Suppressor macrophage treated with lipopolysaccharide for 4 hours (primary cell): ENCODE measurements around the gene BEST1.

ENCODE experiments used
- DNase-seq: peaks from one replicate; pipeline ENCODE4 v3.0.0-alpha.2; 2020

Gene BEST1

DNA sequence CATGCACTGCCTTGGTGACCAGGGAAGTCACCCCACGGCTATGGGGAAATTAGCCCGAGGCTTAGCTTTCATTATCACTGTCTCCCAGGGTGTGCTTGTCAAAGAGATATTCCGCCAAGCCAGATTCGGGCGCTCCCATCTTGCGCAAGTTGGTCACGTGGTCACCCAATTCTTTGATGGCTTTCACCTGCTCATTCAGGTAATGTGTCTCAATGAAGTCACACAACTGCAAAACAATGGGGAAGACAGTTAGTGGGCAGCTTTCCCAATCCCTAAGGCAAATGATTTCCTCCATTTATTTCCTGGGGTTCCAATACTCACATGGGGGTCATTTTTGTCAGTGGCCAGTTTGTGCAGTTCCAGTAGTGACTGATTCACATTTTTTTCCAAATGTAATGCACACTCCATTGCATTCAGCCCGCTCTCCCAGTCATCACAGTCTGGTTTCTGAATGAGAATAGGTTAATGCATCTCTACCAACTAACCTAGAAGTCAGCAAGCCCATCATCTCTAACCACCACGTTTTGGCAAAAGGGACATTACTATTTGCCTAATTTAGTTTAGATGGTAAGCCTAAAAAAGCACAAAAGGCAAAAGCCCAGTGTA, 14.6 kb downstream of the BEST1 start:
- peak; percentile 63 for DNase-seq

DNA sequence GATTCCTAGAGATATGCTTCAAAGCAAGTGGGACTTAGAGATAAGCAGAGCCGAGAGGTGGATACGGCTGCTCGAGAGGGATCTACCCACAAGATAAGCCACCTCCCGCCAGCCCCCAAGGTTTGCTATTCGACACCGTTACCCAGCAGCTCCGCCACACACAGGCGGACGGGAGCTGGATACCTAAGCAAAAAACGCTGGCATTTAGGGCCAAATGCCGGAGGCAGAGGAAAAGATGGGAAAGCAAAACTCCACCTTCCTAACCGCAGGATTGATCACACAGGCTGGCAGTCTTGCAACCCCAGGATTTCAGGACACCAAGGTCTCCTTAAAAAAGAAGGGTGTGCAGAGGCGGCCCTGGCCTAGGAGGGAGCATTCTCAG, 16.6 kb downstream of the BEST1 start:
- DNase-seq, result no peak

DNA sequence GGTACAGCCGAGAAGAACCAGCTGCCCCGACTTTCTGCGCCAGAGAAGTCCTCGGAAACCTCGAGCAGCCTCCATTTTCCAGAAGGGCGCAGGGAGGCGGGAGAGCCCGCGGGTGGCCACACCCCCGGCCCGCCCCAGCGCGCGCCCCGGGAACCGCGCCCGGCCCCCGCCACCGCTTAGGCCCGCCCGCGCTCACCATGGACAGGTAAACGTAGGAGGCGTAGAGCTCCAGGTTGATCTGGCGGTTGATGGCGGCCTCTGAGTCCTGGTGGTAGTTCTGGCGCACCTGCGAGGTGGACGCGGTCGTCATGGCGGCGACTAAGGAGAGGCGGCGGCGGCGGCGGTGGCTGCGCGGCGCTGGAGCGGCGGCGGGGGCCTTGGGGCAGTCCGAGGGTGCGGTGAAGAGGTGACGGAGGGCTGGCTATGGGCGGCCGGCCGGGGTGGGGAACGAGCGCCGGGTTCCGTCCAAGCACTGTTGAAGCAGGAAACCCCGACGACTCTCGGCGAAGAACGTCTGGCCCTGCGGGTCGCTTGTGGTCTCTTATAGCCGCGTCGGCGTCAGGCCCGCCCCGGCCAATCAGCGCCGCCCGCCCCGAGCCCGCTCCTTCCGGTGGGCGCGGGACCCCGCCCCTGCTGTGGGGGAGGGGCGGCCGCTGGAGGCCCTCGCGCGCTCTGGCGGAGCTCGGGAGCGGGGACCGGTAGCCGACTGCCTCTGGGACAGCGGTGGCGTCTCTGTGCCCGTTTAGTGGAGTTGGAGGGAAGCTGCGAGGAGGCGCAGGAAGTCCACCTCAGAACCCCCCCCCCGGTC, 17.2 kb downstream of the BEST1 start, which contains the start of gene FTH1:
Gene FTH1, minus strand, starts transcription at position 519 of the 808 bp plus-strand sequence. Its CDS starts 209 bp downstream, at position 310.
- peak; percentile 99 for DNase-seq

DNA sequence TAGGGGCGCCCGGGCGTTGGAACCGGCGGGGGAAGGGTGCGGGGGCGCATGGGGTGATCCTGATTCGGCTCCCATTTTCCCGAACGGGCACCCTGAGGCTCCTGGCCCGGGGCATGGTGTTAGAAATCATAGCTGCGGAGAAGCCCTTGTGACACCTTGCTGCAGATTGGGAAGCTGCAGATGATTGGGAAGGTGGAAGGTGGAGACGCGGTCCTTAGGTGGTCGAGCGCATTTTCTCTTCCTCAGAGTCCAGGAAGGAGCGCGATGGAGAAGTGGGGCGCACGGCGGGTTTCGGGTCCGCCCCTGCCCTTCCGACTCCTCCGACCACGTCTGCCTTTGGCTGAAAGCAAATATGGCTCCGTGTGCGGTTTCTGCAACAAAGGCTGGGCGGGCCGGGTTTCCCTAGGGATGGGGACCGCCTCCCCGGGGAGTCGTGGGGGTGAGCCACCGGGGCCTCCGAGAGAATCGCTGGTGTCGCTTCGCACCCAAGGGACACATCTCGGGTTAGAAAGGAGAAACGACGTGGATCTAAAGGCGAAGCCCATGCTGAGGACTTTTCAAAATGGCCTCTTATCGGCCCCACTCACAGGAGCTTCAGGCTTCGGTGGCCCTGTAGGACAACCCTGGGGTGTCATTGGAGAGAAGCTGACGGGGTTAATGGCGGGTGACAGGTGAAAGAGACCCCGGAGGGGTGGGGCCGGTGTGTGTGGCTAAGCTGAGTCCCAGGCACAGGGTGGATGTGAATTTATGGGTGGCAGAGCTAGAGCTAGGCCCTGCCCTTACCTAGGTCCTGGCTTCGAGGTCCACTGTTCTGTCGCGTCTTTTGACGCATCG, 18.0 kb downstream of the BEST1 start:
- DNase-seq, result peak; percentile 88

DNA sequence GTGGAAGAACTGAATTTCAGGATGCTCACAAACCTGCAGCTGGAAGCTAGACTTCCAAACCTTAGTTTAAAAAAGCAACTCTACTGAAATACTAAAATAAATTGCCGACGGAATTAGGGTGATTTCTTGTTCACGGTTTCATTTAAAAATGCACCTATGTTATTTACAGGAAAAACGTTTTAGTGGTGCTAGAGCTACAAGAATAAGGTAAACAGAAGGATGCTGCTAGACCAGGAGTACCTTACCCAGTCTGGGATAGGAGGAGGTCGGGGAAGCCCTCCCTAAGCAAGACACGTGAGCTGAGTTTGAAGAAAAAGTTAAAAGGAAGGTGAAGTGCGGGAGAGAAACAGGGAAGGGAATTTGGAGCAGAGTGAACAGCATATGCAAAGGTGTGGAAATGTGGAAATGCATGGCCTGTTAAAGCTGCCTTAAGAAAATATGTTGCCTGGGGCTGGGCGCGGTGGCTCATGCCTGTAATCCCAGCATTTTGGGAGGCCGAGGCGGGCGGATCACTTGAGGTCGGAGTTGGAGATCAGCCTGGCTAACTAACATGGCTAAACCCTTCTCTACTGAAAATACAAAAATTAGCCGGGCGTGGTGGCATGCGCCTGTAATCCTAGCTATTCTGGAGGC, 18.7 kb downstream of the BEST1 start:
- no peak for DNase-seq

DNA sequence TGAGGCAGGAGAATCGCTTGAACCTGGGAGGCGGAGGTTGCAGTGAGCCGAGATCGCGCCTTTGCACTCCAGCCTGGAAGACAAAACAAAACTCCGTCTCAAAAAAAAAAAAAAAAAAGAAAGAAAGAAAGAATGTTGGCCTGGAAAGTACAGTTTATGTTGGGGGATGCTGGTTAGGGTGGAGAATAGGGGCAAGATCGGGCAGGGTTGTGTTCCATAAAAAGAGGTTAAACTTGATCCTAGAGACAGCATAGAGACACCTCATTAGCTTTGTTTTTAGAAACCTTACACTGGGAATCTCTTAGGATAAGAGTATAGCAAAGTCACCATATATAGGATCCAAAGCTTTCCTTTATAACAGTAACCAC, 19.2 kb downstream of the BEST1 start:
- DNase-seq, result peak; percentile 25

DNA sequence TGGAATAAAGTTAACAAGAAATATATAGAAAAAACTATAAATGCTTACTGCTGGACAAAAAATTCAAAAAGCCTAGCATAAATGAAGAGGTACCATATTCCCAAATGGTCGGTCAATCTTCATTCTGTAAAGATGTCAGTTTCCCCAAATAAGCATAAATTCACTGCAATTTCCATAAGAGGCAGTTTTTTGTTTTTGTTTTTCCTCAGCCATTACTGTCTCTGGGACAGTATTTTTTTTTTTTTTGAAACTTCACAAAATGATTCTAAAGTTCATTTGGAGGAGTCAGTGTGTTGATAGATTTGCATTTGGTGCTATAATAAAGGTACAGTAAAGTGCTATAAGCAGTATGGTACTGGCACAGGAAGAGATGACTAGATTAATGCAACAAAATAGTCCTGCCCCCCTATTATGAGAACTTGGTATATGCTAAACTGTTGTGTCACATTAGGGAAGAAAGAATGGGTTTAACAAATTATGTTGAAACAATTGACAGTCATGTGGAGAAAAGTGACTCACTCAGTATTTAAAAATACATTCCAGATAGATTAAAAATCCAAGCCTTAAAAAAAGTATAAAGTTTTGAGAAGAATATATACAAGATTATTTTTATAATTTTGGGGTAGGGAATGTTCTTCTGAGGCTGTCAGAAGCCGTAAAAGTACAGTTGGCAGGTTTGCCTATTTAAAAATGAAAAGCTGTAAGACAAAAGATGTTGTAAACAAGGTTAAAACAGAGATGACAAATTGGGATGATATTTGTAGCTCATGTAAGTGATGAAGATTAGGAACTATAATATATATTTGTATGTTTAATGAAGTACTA, 19.9 kb downstream of the BEST1 start:
- DNase-seq, result peak; percentile 94

DNA sequence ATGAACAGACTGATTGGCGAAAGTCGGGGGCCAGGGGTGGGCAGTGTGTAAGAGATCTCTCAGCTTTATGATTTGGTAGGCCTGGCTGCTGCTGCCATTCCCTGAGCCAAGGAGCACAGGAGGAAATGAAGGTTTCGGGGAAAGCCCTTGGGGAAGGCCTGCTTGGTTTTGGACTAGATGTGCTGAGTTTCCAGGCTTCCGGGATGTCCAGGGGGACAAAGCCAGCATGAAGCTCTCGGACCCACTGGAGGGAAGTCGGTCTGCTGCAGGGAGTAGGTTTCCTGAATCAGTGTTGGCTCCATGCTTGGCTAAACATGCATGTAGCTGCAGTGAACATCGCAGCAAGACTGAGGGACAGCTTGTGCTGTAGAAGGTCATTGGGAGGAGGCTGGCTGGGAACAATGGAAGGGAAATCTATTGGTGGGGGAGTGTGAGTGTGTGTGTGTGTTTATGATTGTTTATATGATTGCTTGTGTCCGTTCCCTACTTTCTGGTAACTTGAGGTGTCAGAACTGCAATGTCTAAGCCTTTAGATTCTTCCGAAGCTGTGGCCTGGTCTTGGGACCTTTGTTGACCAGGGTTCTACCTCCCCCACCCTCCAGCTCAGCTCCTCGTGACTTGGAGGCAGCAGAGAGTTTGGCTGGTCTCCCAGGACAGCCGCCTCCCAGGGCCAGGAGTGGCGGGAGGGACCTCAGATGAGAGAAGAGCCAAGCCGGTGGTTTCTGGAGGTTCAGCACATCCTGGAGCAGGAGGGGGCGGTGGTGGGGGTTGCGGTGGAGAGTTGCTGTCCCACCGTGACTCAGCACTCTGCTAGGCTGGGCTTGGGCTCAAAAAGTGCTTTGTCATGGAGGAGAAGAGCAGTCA, 21.3 kb downstream of the BEST1 start:
- DNase-seq, result peak; percentile 99

DNA sequence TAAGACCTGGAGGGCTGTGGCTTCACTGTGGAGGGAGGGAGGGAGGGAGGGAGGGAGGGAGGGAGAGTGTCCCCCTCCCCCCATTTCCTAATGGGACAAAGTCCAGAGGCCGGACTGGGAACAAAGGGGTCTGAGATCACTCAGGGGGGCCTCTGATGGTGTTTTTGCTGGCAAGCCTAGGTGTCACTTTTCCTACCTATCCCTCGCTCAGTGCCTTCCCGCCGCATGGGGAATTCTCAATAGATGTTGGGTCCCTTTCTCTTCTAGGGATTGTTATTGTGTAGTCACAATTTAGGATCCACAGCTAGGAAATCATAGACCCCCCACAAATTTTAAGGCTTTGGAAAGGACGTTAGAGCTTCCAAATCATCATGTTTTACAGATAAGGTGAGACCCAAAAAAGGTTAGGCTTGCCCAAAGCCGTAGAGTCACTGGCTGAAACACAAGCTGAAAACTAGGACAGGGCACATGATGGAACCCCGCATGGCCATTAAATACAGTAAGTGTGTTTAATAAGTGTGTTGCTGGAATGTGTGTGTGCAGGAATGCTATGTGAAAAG, 22.0 kb downstream of the BEST1 start:
- DNase-seq, result no peak

DNA sequence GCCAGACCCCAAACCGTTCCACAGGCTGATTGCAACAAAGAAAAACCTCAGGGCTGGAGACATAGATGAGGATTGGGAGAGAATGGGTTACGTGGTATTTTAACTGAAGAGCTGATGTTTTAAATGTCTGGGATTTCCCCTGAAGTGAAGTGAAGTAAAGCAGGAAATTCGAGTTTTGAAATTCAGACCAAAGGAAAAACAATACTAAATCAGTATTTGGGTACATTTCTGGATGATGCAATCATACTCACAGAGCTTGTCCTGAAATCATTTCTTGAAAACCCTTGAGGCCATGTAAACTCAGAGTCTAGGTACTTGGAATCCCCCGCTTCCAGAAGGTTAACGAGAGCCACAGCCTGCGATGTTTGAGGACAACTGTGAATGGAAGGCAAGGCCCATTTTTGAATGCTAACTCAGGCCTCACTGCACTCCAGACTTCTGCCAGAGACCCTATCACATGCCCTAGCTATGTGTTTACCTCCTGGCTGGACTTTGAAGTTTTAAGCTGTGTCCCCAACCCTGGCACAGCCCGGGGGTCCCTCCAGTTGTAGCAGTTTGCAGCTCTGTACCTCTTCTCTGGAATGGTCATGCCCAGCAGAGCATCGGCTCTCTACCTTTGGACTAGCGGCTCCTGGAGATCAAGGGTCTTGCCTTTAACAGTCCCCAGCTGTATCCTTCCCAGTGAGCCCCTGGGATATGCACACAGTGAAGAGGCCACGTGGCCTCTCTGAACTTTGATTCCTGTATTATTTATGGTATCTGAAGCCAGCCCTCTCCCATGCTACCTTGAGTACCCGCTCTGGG, 22.7 kb downstream of the BEST1 start:
- peak; percentile 98 for DNase-seq

DNA sequence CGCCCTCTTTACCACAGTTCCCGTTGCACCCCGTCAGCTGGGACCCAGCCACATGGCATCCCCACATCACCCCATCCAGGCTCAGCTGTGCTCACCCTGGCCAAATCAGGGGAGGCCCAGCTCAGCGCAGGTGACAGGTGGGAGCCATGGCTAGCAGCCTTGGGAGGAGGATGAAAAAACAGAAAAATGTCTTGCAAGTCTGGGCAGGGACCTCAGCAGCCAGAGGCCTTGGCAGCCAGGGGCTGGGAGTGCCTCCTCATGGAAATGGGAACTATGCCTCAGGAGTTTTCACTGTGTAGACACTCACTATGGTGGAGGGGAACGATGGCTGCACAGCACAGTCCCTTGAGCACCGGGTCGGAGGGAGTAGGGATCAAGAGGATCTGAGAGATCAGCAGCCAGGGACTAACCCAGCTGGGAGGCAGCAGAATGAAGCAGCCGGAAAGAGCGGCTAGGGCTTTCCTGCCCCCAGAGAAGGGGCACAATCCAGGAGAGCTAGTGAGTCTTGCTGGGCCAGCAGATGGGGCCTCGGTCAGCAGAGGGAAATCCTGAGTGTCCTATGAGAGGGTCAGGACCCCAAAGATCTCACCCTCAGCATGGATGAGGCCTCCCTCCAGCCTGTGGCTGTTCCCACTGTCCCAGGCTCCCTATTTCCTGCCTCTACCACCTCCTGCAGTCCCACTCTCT, 23.5 kb downstream of the BEST1 start:
- peak; percentile 43 for DNase-seq

DNA sequence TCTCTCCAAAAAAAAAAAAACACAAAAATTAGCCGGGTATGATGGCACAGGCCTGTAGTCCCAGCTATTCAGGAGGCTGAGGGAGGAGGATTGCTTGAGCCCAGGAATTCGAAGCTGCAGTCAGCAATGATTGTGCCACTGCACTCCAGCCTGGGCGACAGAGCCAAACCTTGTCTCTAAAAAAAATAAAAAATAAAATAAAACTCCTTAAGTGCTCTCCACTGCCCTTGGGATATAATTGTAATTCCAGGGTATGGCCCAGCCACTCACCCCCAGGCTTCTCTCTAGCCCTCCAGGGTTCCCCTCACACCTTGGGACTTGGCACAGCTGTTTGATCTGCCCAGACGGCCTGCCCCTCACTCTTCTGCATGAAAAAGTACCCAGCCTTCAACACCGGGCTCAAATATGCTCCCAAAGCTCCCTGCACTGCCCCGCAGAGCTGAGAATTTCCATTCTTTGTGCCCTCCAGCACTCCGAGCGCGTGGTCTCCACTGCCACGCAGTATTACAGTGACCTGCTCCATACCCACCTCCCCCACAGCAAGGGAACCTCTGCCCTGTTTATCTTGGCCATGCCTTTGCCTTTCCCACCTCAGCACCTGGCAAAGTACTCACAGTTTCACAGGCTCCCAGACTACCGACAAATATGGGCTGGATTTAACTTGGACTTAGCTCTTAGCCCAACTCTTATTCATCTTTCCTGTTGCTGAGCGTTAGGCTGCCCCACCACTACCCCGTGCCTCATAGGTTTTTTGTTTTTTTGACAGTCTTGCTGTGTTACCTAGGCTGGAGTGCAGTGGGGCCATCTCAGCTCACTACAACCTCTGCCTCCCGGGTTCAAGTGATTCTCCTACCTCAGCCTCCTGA, 24.8 kb downstream of the BEST1 start:
- no peak for DNase-seq

DNA sequence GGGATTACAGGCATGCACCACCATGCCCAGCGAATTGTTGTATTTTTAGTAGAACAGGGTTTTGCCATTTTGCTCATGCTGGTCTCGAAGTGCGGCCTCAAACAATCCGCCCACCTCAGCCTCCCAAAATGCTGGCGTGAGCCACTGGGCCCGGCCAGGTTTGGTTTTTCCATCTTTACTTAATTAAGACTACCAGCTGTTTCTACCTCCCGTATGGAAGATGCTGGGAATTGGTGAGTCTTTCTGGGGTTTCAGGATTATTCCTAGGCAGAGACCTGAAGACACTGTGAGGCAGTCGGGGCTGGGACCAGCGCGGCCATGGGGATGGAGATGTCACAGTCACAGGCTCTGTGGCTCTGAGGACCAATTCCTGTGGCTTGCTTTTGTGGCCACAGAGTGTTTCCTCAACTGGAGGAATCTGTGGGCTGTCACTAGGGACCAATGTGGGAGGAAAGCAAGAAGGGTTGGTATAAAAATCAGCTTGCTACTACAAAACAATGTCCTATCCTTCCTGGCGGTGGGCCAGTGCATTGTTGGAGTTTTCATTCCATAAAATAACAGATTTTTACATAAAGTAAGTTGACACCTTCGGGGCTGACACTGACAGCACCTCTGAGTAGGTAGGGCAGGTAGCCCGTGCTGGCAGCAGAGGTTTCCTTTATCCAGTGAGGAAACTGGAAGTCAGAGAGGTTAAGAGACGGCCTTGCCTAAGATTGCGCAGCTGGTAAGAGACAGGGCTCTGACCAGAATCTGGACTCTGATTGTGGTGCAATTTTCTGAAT, 25.7 kb downstream of the BEST1 start:
- peak; percentile 54 for DNase-seq

DNA sequence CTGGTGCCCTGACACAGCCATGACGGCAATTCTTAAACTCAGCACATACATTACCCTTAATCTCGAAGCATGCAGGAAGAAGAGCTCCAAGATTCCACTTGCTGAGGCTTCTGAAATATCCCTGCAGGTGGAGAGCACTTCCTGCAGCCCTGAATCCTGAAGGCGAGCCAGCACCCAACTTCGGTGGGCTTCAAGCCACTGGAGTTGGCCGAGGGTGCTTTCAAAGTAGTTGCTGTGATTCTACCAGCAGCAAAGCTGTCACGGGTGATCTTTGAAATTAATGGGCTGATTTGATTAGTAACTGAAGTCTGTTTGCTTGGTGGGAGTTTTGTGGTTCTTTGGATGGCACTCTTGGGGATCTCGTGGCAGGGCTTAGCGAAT, 26.3 kb downstream of the BEST1 start:
- no peak for DNase-seq

DNA sequence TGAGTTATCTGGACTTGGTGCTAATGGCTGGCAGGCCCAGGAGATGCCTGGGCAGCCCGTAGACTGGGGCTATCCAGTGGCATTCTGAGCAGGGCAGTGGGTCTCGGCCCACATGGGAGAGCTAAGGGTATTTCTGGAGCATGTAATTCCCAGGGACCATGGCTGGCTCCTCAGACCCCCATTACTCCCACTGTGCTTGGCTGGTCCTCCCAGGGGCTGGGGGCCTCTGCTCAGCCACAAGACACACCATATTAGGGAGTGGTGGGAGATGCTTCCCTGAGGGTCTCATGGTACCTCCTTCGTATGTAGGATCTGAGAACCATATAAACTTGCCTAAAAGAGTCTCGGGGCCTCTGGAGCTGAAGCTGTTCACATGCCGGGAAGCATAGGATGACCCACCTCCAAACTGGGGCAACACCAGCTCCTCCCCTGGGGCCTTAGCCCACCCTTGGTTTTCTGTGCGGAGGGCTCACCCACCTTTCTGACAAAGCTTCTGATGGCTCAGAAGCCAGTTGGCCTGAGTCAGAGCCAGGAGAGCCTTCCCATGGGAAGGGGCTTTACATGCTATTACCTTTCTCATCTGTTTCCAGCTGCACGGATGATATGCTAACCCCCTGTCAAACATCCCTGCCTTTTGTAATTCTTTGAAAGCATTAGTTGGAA, 26.8 kb downstream of the BEST1 start:
- no peak for DNase-seq

DNA sequence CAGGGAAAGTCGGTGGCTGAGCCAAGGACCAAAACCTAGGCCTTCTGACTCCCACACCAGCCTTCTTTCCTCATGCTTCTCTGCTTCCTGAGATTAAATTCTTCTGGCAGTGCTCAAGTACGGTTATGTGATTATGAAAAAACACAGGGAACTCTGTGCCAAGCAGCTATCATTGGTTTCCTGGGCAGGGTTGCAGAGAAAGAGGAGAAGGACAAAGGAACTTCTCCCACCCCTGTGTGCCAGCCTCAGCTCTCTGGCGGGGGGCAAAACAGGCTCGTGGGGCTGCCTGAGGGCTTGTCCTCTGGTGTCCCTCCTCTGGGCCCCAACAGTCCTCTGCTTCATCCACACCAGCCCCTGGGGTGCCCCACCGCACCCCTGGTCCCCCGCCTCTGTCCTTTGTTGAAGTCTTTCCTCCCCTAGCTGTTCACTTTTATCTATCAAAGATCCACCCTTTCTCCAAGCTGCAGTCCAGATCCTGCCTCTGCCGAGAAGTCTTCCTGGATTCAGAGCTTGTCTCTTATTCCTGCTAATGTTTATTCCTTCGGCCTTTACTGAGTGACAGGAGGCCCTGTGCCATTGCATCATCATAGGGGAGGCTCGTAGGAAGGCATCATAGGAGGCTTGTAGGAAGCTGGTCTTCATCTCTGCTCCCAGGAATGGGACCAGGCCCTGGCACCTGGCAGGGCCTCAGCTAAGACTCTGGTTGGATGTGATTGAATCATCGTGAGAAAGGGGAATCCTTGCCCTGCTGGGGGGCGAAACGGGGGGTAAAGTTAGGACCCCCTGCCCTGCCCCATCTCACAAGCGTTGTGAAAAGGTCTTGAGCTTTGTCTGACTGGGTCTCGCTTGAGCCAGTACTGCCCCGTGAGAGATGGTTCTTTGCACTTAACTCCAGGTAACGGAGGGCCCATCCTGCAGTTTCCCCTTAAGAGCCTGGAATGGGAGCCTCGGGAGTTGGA, 28.8 kb downstream of the BEST1 start:
- DNase-seq, result no peak
